ENCODE data around the gene FSIP1.

DNA sequence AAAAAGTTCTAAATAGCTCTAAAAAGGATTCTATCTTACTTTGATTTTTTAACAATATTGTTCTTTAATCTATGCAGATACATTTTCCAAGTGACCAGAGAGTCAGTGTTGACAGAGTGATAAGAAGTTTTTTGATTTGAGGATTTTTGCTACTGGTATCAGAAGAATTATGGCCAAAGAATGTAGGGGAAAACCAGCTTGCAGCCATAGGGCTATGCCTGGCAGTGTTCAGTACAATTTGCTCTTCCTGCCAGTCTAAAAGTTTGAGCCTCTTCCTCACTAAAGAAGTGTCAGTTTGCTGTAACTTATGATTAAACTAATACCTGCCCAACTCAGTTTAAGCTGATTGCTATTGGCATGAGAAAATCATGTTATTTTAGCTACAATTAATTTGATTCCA lies 35.3 kb upstream of the FSIP1 start:
- TF ChIP-seq, protein P1, sequence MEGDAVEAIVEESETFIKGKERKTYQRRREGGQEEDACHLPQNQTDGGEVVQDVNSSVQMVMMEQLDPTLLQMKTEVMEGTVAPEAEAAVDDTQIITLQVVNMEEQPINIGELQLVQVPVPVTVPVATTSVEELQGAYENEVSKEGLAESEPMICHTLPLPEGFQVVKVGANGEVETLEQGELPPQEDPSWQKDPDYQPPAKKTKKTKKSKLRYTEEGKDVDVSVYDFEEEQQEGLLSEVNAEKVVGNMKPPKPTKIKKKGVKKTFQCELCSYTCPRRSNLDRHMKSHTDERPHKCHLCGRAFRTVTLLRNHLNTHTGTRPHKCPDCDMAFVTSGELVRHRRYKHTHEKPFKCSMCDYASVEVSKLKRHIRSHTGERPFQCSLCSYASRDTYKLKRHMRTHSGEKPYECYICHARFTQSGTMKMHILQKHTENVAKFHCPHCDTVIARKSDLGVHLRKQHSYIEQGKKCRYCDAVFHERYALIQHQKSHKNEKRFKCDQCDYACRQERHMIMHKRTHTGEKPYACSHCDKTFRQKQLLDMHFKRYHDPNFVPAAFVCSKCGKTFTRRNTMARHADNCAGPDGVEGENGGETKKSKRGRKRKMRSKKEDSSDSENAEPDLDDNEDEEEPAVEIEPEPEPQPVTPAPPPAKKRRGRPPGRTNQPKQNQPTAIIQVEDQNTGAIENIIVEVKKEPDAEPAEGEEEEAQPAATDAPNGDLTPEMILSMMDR (IDR thresholded peaks at IDR 0.05), result no peak
- TF ChIP-seq POLR2AphosphoS5 (IDR thresholded peaks at IDR 0.05) (no peak), POLR2A (IDR thresholded peaks at IDR 0.05) (no peak)

Data from upper lobe of left lung (tissue), 4 donors.